Thoracic aorta endothelial cell (primary cell): ENCODE measurements around the gene OTOG. TPM values are rescaled to one million over a fixed set of nuclear protein-coding genes. Genes with fewer than 3 reads are reported as not detected.

Source experiments
- total RNA-seq: library from RNA; depleted of rRNA; stranded (reverse); fragments of >200 nt; gene quantifications from 2 replicates; pipeline ENCODE4 v1.2.3, GENCODE V29; 2012

Gene OTOG
- total RNA-seq, result not detected in 2 replicates

GRCh38 chr11:17547051-17547577, at the start of gene OTOG:
Gene OTOG, plus strand, starts transcription at chr11:17547259. Its CDS starts 114 bp downstream, at chr11:17547373.

DNA sequence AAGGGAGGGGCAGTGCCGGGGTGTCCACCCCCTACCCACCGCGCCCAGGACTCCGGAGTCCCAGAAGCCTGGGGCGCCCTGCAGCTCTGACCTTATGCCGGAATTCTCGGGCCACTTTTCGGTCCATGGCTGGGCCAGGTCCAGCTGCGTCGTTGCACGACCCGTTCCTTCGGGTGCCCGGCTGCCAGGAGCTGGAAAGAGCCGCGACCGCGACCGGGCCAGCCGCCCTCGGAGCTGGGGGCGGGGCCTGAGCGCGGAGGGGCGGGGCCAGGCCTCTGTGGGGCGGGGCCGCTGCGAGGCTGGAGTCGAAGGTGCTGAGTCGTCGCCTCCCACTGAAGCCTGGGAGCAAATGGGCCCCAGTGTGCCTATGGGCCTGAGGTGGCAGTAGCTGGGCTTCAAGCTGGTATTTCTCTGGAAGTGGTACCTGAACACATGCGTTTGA, 2.9 kb upstream of the OTOG start, which contains the start of gene USH1C:
Gene USH1C, minus strand, starts transcription at position 236 of the 442 bp plus-strand sequence. Its CDS starts 109 bp downstream, at position 127.

Other genes starting within 250 kb of the OTOG start
- gene NCR3LG1, start 195.5 kb upstream of the OTOG start, total RNA-seq, result 25.0 and 38.1 TPM in 2 replicates
- gene KCNJ11, start 158.6 kb upstream of the OTOG start, total RNA-seq, result 0.07 and 0.13 TPM in 2 replicates
- not detected in 2 replicates for gene ABCC8, start 70.4 kb upstream of the OTOG start, total RNA-seq
- not detected in 2 replicates for gene USH1C, start 2.8 kb upstream of the OTOG start, total RNA-seq
- gene MYOD1, start 172.3 kb downstream of the OTOG start, total RNA-seq, result not detected in 2 replicates
- gene KCNC1, start 187.5 kb downstream of the OTOG start, total RNA-seq, result not detected in 2 replicates